BE2C (cell line): ENCODE data around the gene BSN. TPM values are rescaled to one million over a fixed set of nuclear protein-coding genes. Genes with fewer than 3 reads are reported as not detected.

ENCODE experiments used
- DNase-seq: peaks from one replicate; pipeline ENCODE4 v3.0.0-alpha.2; 2020
- H3K27me3 ChIP-seq: fragments of 250-450 bp; sonication (Bioruptor Pico); 2 replicates; pipeline ENCODE4 v1.5.1; 2020; ENCODE audit warnings: mild to moderate bottlenecking
- H3K36me3 ChIP-seq: fragments of 250-450 bp; sonication (Bioruptor Pico); 2 replicates; pipeline ENCODE4 v1.5.1; 2020; ENCODE audit warnings: mild to moderate bottlenecking
- H3K4me1 ChIP-seq: fragments of 250-450 bp; sonication (Bioruptor Pico); 2 replicates; pipeline ENCODE4 v1.5.1; 2020
- H3K4me3 ChIP-seq: 2 replicates; pipeline ENCODE4 v1.5.1; 2011; ENCODE audit warnings: low read depth, low read length
- H3K9me3 ChIP-seq: fragments of 250-450 bp; sonication (Bioruptor Pico); 2 replicates; pipeline ENCODE4 v1.5.1; 2020
- CTCF ChIP-seq: IDR thresholded peaks from 2 replicates; pipeline ENCODE4 v1.5.1; 2012; ENCODE audit warnings: mild to moderate bottlenecking, low read depth, low read length
- polyA plus RNA-seq: library from polyadenylated mRNA; unstranded; fragments of >200 nt; gene quantifications from one replicate; pipeline ENCODE4 v1.2.1, GENCODE V29; 2012; ENCODE audit warnings: low read depth, missing spikeins; ENCODE audit not compliant: insufficient read length, insufficient read depth

The BSN gene
- polyA plus RNA-seq = 8.4 TPM

- TF ChIP-seq CTCF = no peak
- Histone ChIP-seq H3K27me3 (no peaks in the 10 kb centered on the region), H3K4me3 (peak within 1 kb of the TSS; percentile 81), H3K36me3 (no peaks in the 10 kb centered on the region), H3K4me1 (no peaks in the 10 kb centered on the region; the same call in 1 of the 2 replicates), H3K9me3 (no peaks in the 10 kb centered on the region)
- peak; percentile 92 for DNase-seq
Observed at GRCh38 chr3:49553692-49554632, at the start of gene BSN. Gene BSN (plus strand): TSS chr3:49554477. CDS start chr3:49554603, 126 bp downstream.

GRCh38 chr3:49506906-49507305 lies 47.4 kb upstream of the BSN start:
- Histone ChIP-seq H3K4me1 (no peaks in the 10 kb centered on the region), H3K4me3 (no peak overlapping the region), H3K36me3 (no peaks in the 10 kb centered on the region), H3K9me3 (no peaks in the 10 kb centered on the region), H3K27me3 (no peaks in the 10 kb centered on the region)
- no peak for TF ChIP-seq CTCF
- DNase-seq = no peak

GRCh38 chr3:49509028-49509561 lies 45.2 kb upstream of the BSN start:
- Histone ChIP-seq H3K9me3 (no peaks in the 10 kb centered on the region), H3K4me1 (no peaks in the 10 kb centered on the region), H3K27me3 (no peaks in the 10 kb centered on the region), H3K4me3 (no peak overlapping the region), H3K36me3 (no peaks in the 10 kb centered on the region)
- DNase-seq = no peak
- TF ChIP-seq CTCF = no peak

- no peaks in the 10 kb centered on the region for H3K9me3 ChIP-seq
- no peaks in the 10 kb centered on the region for H3K4me1 ChIP-seq
- DNase-seq = no peak
- H3K27me3 ChIP-seq = no peaks in the 10 kb centered on the region
- no peak overlapping the region for H3K4me3 ChIP-seq
- no peaks in the 10 kb centered on the region for H3K36me3 ChIP-seq
- no peak for TF ChIP-seq CTCF
Observed at GRCh38 chr3:49511639-49512038, 42.6 kb upstream of the BSN start.

GRCh38 chr3:49512781-49513355 lies 41.4 kb upstream of the BSN start:
- H3K4me1 ChIP-seq = no peaks in the 10 kb centered on the region
- no peaks in the 10 kb centered on the region for H3K9me3 ChIP-seq
- no peak for TF ChIP-seq CTCF
- no peaks in the 10 kb centered on the region for H3K27me3 ChIP-seq
- DNase-seq = no peak
- H3K4me3 ChIP-seq = no peak overlapping the region
- H3K36me3 ChIP-seq = no peaks in the 10 kb centered on the region
